Measurements from ENCODE around the gene GP1BA. TPM values are rescaled to one million over a fixed set of nuclear protein-coding genes. Genes with fewer than 3 reads are reported as not detected.
"Not testable (repeated sequence)": the region's sequence is repeated elsewhere in the genome, so short reads cannot be mapped to it uniquely, and the experiment has no call there.

GP1BA gene
- total RNA-seq, 1 experiment from 2014 or later: not detected

DNA sequence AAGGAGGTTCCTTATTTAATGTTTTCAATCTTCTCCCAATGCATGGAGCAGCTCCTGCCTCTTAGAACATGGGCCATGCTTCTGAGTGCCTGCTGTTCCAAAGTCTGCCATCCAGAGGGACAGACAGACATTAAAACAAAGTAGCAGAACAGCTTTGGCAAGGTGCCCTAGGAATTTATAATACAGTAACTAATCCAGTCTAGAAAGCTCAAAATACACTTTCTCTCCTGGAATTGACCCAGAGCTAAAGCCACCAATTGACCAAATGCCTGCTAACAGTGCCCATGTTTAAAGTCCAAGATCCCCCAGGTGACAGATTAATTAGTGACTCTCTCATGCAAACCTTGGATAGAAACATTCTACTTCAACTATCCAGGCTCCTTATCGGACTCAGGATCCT lies 18.1 kb upstream of the GP1BA start:
- Mint-ChIP-seq H3K36me3 (ENCODE audit: insufficient read depth, unreplicated experiment) (no peaks in the 10 kb centered on the region), H3K4me1 (ENCODE audit: insufficient read depth, unreplicated experiment) (no peaks in the 10 kb centered on the region), H3K27ac (ENCODE audit: low read depth, unreplicated experiment) (no peak overlapping the region), H3K9me3 (ENCODE audit: unreplicated experiment) (no peaks in the 10 kb centered on the region), H3K4me3 (ENCODE audit: unreplicated experiment) (no peak overlapping the region), H3K27me3 (ENCODE audit: insufficient read depth, unreplicated experiment) (no peaks in the 10 kb centered on the region)
- TF ChIP-seq CTCF (IDR thresholded peaks at IDR 0.05; ENCODE audit: unreplicated experiment): no peak
- DNase-seq (ENCODE audit: unreplicated experiment): peak; percentile 27
- BruUV-seq (replicated peaks): no TSS peak
- intact Hi-C loops (cut with micrococcal nuclease): no loop called here
- POLR2A ChIA-PET: interaction anchor here (0.6 to 7.5 kb wide), 3 partner anchors 9 to 149 kb away, joined by 3 to 182 read pairs (median 4); partner anchors contain the start of genes PFN1, RNF167 and SLC25A11
- CTCF ChIA-PET: interaction anchor here (0.6 to 1.5 kb wide), 4 partner anchors 11 to 158 kb away, joined by 3 to 4 read pairs (median 3); partner anchors contain the start of gene CHRNE

DNA sequence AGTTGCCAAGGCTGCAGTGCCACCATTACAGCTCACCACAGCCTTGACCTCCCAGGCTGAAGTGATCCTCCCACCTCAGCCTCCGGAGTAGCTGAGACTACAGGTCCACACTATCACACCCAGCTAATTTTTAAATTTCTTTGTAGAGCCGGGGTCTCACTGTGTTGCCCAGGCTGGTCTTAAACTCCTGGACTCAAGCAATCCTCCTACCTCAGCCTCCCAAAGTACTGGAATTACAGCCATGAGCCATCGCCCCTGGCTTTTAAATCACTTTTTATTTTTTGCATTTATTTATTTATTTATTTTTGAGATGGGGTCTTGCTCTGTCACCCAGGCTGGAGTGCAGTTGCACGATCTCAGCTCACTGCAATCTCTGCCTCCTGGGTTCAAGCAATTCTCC lies 17.5 kb upstream of the GP1BA start:
- not testable (repeated sequence) for DNase-seq (ENCODE audit: unreplicated experiment)
- POLR2A ChIA-PET: interaction anchor here (0.6 to 7.5 kb wide), 2 partner anchors 10 to 30 kb away, joined by 4 to 182 read pairs; partner anchors contain the start of genes PFN1, RNF167 and SLC25A11

GRCh38 chr17:4919511-4920047 lies 12.5 kb upstream of the GP1BA start:
- no TSS peak for BruUV-seq (replicated peaks)
- DNase-seq (ENCODE audit: unreplicated experiment): no peak
- no peaks in the 10 kb centered on the region for H3K27me3 Mint-ChIP-seq (ENCODE audit: insufficient read depth, unreplicated experiment)
- no peaks in the 10 kb centered on the region for H3K36me3 Mint-ChIP-seq (ENCODE audit: insufficient read depth, unreplicated experiment)
- intact Hi-C loops (cut with micrococcal nuclease): loop anchor here (2.0 kb wide), 1 partner anchor 21 kb away; the partner anchor contains the start of genes RNF167 and SLC25A11
- POLR2A ChIA-PET: interaction anchor here (0.6 to 4.6 kb wide), 19 partner anchors 8 to 294 kb away, joined by 3 to 51 read pairs (median 5); partner anchors contain the start of genes GLTPD2, PFN1, RNF167 and SLC25A11
- H3K27ac Mint-ChIP-seq (ENCODE audit: low read depth, unreplicated experiment): no peak overlapping the region
- CTCF ChIA-PET: interaction anchor here (0.6 to 5.1 kb wide), 8 partner anchors 10 to 143 kb away, joined by 3 to 29 read pairs (median 4); partner anchors contain the start of genes CHRNE, RNF167, SLC25A11 and SPAG7
- H3K4me1 Mint-ChIP-seq (ENCODE audit: insufficient read depth, unreplicated experiment): peaks cover 16% of the 10 kb centered on the region
- no peaks in the 10 kb centered on the region for H3K9me3 Mint-ChIP-seq (ENCODE audit: unreplicated experiment)
- TF ChIP-seq CTCF (IDR thresholded peaks at IDR 0.05; ENCODE audit: unreplicated experiment): no peak
- H3K4me3 Mint-ChIP-seq (ENCODE audit: unreplicated experiment): no peak overlapping the region

More for the DNA sequence above, 17.5 kb upstream of the GP1BA start:
- H3K4me1 Mint-ChIP-seq (ENCODE audit: insufficient read depth, unreplicated experiment); H3K36me3 Mint-ChIP-seq (ENCODE audit: insufficient read depth, unreplicated experiment); H3K4me3 Mint-ChIP-seq (ENCODE audit: unreplicated experiment); BruUV-seq (replicated peaks); H3K27me3 Mint-ChIP-seq (ENCODE audit: insufficient read depth, unreplicated experiment); intact Hi-C loops (cut with micrococcal nuclease); H3K9me3 Mint-ChIP-seq (ENCODE audit: unreplicated experiment); H3K27ac Mint-ChIP-seq (ENCODE audit: low read depth, unreplicated experiment): not testable (repeated sequence)
- CTCF ChIA-PET: interaction anchor here (0.8 to 1.5 kb wide), 2 partner anchors 66 to 147 kb away, joined by 3 to 4 read pairs; no protein-coding TSS in a partner anchor

DNA sequence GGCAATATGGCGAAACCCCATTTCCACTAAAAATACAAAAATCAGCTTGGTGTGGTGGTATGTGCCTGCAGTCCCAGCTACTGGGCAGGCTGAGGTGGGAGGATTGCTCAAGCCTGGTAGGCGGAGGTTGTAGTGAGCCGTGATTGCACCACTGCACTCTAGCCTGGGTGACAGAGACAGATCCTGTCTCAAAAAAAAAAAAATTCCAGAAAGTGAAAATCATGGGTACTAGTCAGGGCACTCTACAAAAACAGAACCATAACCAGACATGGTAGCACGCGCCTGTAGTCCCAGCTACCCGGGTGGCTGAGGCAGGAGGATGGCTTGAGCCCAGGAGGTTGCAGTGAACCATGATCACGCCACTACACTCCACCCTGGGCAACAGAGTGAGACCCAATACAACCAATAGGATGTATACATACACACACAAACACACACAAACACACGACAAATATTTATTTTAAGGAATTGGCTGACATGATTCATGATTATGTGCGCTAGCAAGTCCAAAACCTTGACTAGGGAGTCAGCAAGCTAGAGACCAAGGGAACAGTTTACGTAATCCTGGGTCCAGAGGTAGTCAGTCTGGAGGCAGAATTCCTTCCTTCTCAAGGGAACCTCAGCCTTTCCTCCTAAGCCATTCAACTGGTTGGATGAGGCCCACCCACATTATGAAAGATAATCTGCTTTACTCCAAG lies 11.6 kb upstream of the GP1BA start:
- DNase-seq (ENCODE audit: unreplicated experiment): peak; percentile 83
- no peaks in the 10 kb centered on the region for H3K27me3 Mint-ChIP-seq (ENCODE audit: insufficient read depth, unreplicated experiment)
- intact Hi-C loops (cut with micrococcal nuclease): loop anchor here (2.0 kb wide), 1 partner anchor 20 kb away; the partner anchor contains the start of genes RNF167 and SLC25A11
- no peaks in the 10 kb centered on the region for H3K9me3 Mint-ChIP-seq (ENCODE audit: unreplicated experiment)
- no peak for TF ChIP-seq CTCF (IDR thresholded peaks at IDR 0.05; ENCODE audit: unreplicated experiment)
- H3K27ac Mint-ChIP-seq (ENCODE audit: low read depth, unreplicated experiment): peak overlapping the region; percentile 74
- ChIA-PET CTCF (interaction anchor here (0.6 to 5.1 kb wide), 5 partner anchors 11 to 143 kb away, joined by 3 to 29 read pairs (median 5); partner anchors contain the start of genes CHRNE and SPAG7), POLR2A (interaction anchor here (0.6 to 4.6 kb wide), 24 partner anchors 9 to 295 kb away, joined by 3 to 51 read pairs (median 4); partner anchors contain the start of genes GLTPD2, KIF1C, MINK1 and PFN1)
- no TSS peak for BruUV-seq (replicated peaks)
- peaks cover 16% of the 10 kb centered on the region for H3K4me1 Mint-ChIP-seq (ENCODE audit: insufficient read depth, unreplicated experiment)
- H3K4me3 Mint-ChIP-seq (ENCODE audit: unreplicated experiment): peak overlapping the region; percentile 39
- H3K36me3 Mint-ChIP-seq (ENCODE audit: insufficient read depth, unreplicated experiment): no peaks in the 10 kb centered on the region

Measured in MCF 10A (cell line).